Esophagus muscularis mucosa (tissue), 4 donors: ENCODE results near the gene MZB1. TPM values are rescaled to one million over a fixed set of nuclear protein-coding genes. Genes with fewer than 3 reads are reported as not detected.

Experiments used
- DNase-seq: peaks from one replicate; pipeline ENCODE4 v3.0.0-alpha.2; 2017; ENCODE audit errors: extremely low spot score
- H3K27ac ChIP-seq, 4 donors: fragments of 200-600 bp; sonication (generic); replicated peaks in 1 of 4; 1 replicate in 3 of 4; 2 replicates in 1 of 4; pipeline ENCODE4 v1.5.1; 2016 to 2019; ENCODE audit warnings: mild to moderate bottlenecking in 1 of 4
- H3K27me3 ChIP-seq, 4 donors: fragments of 200-600 bp; sonication (generic); one replicate each; pipeline versions ENCODE4 v1.5.1 to v1.6.0; 2016 to 2019
- H3K36me3 ChIP-seq, 4 donors: fragments of 200-600 bp; sonication (generic); one replicate each; pipeline ENCODE4 v1.5.1; 2016 to 2019
- H3K4me1 ChIP-seq, 4 donors: fragments of 200-600 bp; sonication (generic); one replicate each; pipeline ENCODE4 v1.5.1; 2016 to 2019
- H3K4me3 ChIP-seq, 4 donors: fragments of 200-600 bp; sonication (generic); 1 replicate in 2 of 4; 2 replicates in 2 of 4; pipeline ENCODE4 v1.5.1; 2016 to 2019; ENCODE audit warnings: mild to moderate bottlenecking in 4 of 4, moderate library complexity in 1 of 4
- H3K9me3 ChIP-seq, 4 donors: fragments of 200-600 bp; sonication (generic); 1 replicate in 3 of 4; 2 replicates in 1 of 4; pipeline ENCODE4 v1.5.1; 2016 to 2019
- EP300 ChIP-seq: sonication (generic); formaldehyde crosslinking; IDR thresholded peaks from one replicate; pipeline ENCODE4 v1.6.1; 2017; ENCODE audit warnings: antibody characterized with exemption
- POLR2A ChIP-seq: fragments of 450-650 bp; IDR thresholded peaks from one replicate; pipeline ENCODE4 v1.6.1; 2017; ENCODE audit warnings: antibody characterized with exemption, moderate library complexity, mild to moderate bottlenecking, low read depth
- POLR2AphosphoS5 ChIP-seq, 2 donors: sonication (generic); formaldehyde crosslinking; IDR thresholded peaks; one replicate each; pipeline ENCODE4 v1.6.1; 2017; ENCODE audit warnings: antibody characterized with exemption in 2 of 2
- WGBS: methylation state at CpG from one replicate; pipeline ENCODE4 v1.1.5; 2018; 5-methylcytosine and 5-hydroxymethylcytosine counted together
- intact Hi-C: fragments of 100-400 bp; cut with DNase I; formaldehyde crosslinking; loops from one replicate; pipeline ENCODE4 v1.15.1; 2023
- total RNA-seq, 4 donors: library from RNA; depleted of rRNA; stranded (reverse); fragments of >200 nt; gene quantifications; one replicate each; pipeline versions ENCODE4 v1.1.0 to v1.2.1, GENCODE V29; 2016
- TF ChIP-seq, protein P1 (sequence below), 3 experiments: fragments of 200-600 bp in 2 of 3; fragments of 450-650 bp in 1 of 3; sonication (generic) in 2 of 3; IDR thresholded peaks; one replicate each; pipeline ENCODE4 v1.5.1; 2017 to 2019; ENCODE audit warnings: antibody characterized with exemption in 3 of 3, mild to moderate bottlenecking in 2 of 3, moderate library complexity in 1 of 3

The MZB1 gene
- total RNA-seq, 4 donors from 2014 or later = 0.78 to 0.99 TPM; not detected in 2

DNA sequence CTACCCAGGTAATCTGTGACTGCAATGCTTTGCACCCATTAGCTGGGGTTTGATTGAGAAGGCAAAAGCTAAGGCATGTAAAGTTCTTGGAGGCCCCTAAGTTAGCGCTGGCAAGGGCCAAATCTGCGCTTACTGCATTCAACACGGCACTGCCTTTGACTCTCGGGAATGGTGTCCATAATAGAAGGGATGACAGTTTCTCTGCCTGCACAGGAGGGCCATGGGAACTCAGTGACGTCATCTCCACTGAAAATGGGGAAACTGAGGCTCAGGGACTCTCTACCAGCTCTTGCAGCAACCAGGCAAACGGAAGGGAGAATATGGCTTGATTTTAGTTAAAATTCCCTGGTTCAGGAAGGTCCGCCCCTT, 13.7 kb upstream of the MZB1 start:
- Histone ChIP-seq H3K4me3 (peak overlapping the region; percentile 54 to 68 (median 56)), H3K27me3 (no peaks in the 10 kb centered on the region), H3K27ac (peak overlapping the region; percentile 86 to 93 (median 88)), H3K4me1 (peaks cover 14 to 22% (median 17%) of the 10 kb centered on the region in 4 donors), H3K36me3 (peaks cover 0 to 17% (median 3%) of the 10 kb centered on the region in 4 donors), H3K9me3 (no peaks in the 10 kb centered on the region)
- intact Hi-C loops = no loop called here
- DNase-seq = no peak
- TF ChIP-seq POLR2A (no peak), EP300 (no peak), POLR2AphosphoS5 (IDR thresholded peaks at IDR 0.05) (no peak)
- TF ChIP-seq, protein P1, sequence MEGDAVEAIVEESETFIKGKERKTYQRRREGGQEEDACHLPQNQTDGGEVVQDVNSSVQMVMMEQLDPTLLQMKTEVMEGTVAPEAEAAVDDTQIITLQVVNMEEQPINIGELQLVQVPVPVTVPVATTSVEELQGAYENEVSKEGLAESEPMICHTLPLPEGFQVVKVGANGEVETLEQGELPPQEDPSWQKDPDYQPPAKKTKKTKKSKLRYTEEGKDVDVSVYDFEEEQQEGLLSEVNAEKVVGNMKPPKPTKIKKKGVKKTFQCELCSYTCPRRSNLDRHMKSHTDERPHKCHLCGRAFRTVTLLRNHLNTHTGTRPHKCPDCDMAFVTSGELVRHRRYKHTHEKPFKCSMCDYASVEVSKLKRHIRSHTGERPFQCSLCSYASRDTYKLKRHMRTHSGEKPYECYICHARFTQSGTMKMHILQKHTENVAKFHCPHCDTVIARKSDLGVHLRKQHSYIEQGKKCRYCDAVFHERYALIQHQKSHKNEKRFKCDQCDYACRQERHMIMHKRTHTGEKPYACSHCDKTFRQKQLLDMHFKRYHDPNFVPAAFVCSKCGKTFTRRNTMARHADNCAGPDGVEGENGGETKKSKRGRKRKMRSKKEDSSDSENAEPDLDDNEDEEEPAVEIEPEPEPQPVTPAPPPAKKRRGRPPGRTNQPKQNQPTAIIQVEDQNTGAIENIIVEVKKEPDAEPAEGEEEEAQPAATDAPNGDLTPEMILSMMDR (IDR thresholded peaks at IDR 0.05) = no peak
- WGBS = 0% methylated on average over 3 of the region's 7 CpGs

DNA sequence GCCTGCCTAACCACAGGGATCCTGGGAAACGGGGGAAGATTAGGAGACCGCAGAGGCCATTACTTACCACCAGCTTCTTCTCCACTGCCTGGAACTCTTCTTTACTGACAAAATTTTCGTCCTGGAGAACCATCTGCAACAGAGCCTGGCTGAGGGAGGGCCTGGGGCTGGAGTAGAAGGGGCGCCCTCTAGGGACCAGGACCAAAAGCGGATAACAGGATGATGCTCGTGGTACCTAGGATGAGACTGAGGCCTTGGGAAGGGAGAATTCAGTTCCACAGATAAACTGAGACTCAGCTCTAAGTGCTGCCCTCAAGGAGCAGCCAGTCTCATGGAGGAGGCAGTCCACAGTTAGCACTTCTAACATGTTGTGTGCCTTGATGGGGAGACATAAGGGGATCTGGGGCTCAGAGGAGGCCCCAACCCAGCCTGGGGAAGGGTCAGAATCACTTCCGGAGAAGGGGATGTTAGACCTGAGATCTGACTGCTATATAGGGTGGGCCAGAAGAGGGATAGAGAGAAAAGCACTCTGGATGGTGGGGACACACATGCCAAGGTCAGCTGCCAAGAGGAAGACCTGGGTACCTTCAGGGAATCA, 12.9 kb upstream of the MZB1 start:
- no peak for DNase-seq
- Histone ChIP-seq H3K4me1 (peaks cover 14 to 28% (median 19%) of the 10 kb centered on the region in 4 donors), H3K4me3 (peak overlapping the region in 1 of 4 donors; percentile 54), H3K9me3 (no peaks in the 10 kb centered on the region), H3K36me3 (peaks cover 0 to 17% (median 3%) of the 10 kb centered on the region in 4 donors), H3K27ac (peak overlapping the region; percentile 86 to 93 (median 88)), H3K27me3 (no peaks in the 10 kb centered on the region)
- intact Hi-C loops = no loop called here
- WGBS = 71% methylated on average over 7 of the region's 7 CpGs
- TF ChIP-seq, protein P1 (IDR thresholded peaks at IDR 0.05) = peak in 1 of 3 experiments; percentile 30
- no peak for TF ChIP-seq POLR2A

DNA sequence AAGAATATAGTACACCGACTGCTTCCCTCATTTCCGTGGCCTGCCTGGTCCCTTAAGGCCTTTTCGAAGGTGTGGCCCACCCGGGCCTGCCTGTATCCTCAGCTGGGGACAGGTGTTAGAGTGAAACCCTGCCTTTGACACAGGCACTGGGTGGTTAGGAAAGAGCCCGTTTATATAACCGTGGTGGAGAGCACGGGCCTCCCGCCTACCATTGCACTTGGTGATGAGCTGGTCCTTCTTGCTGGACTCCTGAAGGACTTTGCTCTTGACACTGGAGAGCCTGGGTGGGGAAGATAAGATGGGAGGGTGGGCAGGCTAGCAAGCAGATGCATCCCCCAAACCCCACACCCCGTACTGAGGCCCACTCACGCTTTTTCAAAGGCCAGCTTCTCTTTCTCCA, 11.8 kb upstream of the MZB1 start:
- H3K27ac ChIP-seq = no peak overlapping the region
- no peaks in the 10 kb centered on the region for H3K27me3 ChIP-seq
- H3K4me3 ChIP-seq = no peak overlapping the region
- WGBS = 94% methylated on average over 8 of the region's 10 CpGs
- intact Hi-C loops = no loop called here
- DNase-seq = no peak
- TF ChIP-seq, protein P1 (IDR thresholded peaks at IDR 0.05) = no peak
- no peak for TF ChIP-seq POLR2A
- TF ChIP-seq EP300 = no peak
- TF ChIP-seq POLR2AphosphoS5 (IDR thresholded peaks at IDR 0.05) = no peak
- H3K4me1 ChIP-seq = peaks cover 14 to 39% (median 19%) of the 10 kb centered on the region in 4 donors
- H3K36me3 ChIP-seq = peaks cover 0 to 17% (median 3%) of the 10 kb centered on the region in 4 donors
- H3K9me3 ChIP-seq = no peaks in the 10 kb centered on the region

DNA sequence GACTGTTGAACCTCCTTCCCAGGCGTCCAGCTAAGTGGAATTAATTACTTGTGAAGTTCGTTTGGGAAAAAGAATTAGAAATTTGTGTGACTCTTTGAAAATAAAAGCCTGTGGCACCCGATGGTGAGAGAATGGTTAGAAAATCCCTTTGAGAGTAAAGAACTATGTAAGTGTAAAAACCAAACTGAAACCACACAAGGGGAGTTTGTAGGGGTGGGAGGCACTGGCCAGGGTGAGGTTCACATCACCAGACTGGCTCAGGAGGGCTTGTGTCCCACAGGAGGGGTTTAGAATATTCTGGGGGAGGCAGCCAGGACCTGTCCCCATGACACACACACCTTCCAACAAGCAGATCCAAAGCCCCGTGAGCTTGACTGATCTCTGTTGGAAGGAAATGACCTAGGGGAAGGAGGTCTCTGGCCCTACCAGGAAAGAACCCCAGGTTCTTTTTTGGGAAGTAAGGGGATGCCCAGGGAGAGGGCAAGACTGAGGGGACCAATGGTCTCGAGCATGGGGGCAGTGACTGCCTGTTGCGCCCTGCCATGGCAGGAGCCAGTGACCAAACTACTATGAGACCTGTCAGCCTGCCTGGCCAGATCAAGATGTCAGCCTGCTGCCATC, 9.9 kb upstream of the MZB1 start:
- H3K36me3 ChIP-seq = peaks cover 0 to 17% (median 3%) of the 10 kb centered on the region in 4 donors
- DNase-seq = no peak
- H3K4me1 ChIP-seq = peaks cover 23 to 50% (median 34%) of the 10 kb centered on the region in 4 donors
- H3K9me3 ChIP-seq = no peaks in the 10 kb centered on the region
- TF ChIP-seq EP300 (no peak), POLR2AphosphoS5 (IDR thresholded peaks at IDR 0.05) (no peak), POLR2A (no peak)
- TF ChIP-seq, protein P1 (IDR thresholded peaks at IDR 0.05) = no peak
- no peak overlapping the region for H3K4me3 ChIP-seq
- H3K27ac ChIP-seq = no peak overlapping the region
- 87% methylated on average over 6 of the region's 6 CpGs for WGBS
- H3K27me3 ChIP-seq = peaks cover 0 to 9% (median 3%) of the 10 kb centered on the region in 4 donors
- intact Hi-C loops = no loop called here
